HG03354 (cell line): Measurements from ENCODE around the gene VPS13C.
"Not testable (repeated sequence)": the region's sequence is repeated elsewhere in the genome, so short reads cannot be mapped to it uniquely, and the experiment has no call there.

Experiments
- ATAC-seq: cut with Tn5 transposase; IDR thresholded peaks from one replicate; pipeline ENCODE4 v1.9.1; 2021; ENCODE audit warnings: mild to moderate bottlenecking; ENCODE audit not compliant: unreplicated experiment, poor library complexity, severe bottlenecking

VPS13C gene

GRCh38 chr15:62050115-62050514 lies 10.1 kb downstream of the VPS13C start:
- ATAC-seq = no peak

GRCh38 chr15:62048254-62048653 lies 12.0 kb downstream of the VPS13C start:
- ATAC-seq = not testable (repeated sequence)

DNA sequence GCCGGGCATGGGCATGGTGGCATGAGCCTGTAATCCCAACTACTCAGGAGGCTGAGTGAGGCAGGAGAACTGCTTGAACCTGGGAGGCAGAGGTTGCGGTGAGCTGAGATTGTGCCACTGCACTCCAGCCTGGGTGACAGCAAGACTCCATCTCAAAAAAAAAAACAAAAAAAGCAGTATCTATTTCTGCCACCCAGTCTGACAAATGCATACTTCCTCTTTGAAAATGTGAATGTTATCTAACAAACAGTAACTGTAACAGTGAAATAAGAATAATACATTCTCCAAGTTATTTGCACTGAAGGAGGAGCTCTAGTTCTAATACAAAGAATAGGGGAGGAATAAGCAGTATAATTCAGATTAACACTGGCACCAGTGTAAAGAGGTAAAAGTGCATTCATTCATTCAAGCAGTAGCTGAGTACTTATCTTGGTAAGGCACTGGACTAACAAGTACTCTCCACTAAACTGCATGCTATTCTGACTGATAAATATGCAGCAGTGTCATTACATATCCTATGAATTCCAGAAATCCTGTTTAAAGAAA lies 12.9 kb downstream of the VPS13C start:
- ATAC-seq = no peak

GRCh38 chr15:62046078-62046743 lies 14.0 kb downstream of the VPS13C start:
- ATAC-seq = no peak

DNA sequence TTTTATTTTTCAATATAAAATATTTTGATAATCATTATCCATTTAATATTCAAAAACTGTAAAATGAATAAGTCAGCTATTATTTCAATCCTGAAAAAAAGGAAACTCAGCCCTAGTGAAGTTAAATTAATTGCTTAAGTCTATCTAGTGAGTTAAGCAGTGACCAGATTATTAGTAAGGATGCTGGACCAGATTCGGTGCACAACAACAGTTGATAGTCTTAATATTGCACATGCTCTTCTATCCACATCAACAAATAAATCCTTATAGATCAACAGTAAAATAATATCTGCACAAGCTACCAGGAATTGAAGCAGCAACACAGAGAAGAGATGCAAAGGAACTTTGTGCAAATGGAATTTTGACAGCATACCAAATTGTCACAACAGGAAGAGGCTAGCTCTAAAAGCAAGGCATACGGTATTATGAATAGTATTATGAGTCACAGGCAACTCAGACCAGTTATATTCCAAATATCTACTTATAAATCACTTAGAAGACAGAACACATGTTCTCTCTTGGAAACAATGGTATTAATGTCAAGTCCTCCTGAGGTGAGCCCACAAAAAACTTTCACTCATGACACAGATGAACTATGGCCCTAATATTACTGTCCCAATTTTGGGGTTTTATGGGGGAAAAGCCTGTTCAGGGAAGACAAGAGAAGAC lies 24.9 kb downstream of the VPS13C start:
- ATAC-seq = no peak

DNA sequence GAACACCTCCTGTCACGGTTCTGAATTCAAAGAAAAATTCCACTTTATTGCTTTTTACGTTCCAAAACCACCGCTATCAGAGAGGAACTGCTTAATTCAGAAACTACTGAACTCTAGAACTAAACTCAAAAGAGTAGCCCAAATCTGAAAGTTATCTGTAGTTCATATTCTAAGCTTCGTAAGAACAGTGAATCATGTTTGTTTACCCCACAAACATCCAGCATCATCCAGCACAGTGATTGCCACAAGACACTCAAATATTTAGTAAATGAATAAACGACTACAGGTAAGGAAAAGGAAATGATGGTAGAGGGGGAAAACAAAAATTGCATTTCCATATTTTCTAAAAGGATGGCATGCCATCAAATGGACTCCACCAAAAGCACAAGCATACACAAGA lies 32.3 kb downstream of the VPS13C start:
- no peak for ATAC-seq

- peak; percentile 12 for ATAC-seq
Observed at GRCh38 chr15:62027263-62027565, 33.0 kb downstream of the VPS13C start.

DNA sequence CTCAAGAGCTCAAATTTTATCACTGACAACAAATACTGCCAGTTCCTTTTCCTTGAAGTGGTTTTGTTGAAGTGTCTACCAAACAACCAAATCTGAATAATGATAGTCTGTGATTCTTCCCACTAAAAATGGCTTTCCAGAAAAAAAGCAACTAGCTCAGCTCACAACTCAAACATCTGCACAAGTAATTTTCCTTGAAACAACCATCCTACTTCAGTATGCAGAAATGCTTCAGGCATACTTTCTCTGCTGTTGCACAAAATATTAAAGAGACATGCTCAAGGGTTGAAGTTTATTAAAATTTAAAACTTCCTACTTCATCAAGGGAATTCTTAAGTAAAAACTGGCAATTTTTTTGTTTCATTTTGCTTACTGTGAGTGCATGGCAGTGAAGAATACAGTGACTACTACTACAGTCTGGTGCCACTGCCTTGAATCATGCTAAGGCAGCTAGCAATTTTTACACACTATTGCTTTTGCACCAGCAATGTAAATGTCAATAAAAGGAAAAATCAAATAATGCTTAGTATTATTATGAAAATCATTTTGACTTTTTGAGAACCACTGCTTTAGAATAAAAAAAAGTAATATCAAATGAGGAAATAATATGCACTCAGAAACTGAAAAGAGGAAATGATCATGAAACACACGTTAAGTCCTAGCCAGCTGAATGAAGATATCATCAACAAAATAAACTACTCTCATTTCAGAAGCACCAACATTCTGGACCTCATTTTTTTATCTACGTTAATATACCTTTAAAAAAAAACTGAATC lies 33.6 kb downstream of the VPS13C start:
- peak; percentile 62 for ATAC-seq

- ATAC-seq = no peak
Observed at GRCh38 chr15:62021991-62022600, 38.2 kb downstream of the VPS13C start.

- no peak for ATAC-seq
Observed at GRCh38 chr15:62020576-62021160, 39.6 kb downstream of the VPS13C start.

DNA sequence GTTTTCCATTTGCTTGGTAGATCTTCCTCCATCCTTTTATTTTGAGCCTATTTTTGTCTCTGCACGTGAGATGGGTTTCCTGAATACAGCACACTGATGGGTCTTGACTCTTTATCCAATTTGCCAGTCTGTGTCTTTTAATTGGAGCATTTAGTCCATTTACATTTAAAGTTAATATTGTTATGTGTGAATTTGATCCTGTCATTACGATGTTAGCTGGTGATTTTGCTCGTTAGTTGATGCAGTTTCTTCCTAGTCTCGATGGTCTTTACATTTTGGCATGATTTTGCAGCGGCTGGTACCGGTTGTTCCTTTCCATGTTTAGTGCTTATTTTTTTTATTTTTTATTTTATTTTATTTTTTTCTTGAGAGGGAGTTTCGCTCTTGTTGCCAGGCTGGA lies 54.9 kb downstream of the VPS13C start:
- not testable (repeated sequence) for ATAC-seq

GRCh38 chr15:61997786-61998185 lies 62.5 kb downstream of the VPS13C start:
- ATAC-seq = no peak

DNA sequence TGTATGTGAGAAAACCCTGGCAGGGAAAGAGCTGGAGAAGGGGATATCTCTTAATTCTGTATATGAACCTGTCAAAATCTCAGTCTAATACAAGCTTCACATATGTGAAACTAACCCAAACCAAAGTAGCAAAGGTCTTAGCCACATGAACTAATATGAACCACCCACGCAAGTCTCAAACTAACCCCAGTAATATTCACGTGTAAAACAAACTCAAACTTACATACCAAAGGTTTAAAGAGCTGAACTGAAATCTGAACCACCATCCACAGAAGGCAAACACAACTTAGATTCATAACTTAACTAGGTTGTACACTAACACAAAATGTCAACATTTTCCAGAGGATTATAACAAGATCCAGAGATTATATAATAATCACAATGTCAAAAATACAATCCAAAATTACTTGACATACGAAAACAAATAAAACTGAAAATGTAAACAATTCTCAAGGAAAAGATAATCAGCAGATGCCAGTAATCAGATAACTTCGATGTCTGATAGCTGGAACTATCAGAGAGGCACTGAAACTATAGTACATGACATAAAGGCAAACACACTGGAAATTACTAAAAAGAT lies 64.1 kb downstream of the VPS13C start:
- ATAC-seq = no peak

DNA sequence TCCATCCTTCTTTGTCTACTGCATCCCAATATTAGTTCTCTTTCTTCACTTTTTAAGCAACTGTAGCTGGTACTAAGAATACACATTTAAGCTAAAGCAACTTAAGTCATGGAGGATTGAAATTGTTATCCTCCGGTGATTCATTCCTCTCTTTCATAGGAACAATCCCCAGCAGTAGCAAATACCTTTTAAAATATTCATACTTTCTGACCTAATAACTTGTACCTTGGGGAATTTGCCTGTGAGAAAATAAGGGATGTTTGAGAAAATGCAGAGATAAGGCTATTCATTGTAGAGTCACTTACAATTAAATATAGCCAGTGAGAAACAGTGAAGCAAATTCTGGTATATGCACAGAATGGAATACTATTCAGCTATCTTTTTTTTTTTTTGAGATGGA lies 66.0 kb downstream of the VPS13C start:
- no peak for ATAC-seq

GRCh38 chr15:61992518-61992917 lies 67.7 kb downstream of the VPS13C start:
- no peak for ATAC-seq

DNA sequence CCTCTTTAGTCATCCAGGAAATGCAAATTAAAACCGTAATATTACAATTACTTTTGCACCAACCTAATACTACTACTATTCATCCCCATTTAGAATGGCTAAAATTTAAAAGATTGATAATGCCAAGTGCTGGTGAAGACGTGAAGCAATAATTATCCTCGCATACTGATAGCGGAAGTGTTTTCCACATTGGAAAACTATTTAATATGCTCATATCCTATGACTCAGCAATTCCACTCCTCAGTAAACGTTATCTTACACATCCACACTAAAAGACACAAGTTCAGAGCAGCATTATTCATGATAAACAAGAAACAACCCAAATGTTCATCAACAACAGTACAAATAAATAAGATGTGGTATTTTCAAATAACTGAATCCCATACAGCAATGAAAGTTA lies 70.6 kb downstream of the VPS13C start:
- ATAC-seq = no peak

DNA sequence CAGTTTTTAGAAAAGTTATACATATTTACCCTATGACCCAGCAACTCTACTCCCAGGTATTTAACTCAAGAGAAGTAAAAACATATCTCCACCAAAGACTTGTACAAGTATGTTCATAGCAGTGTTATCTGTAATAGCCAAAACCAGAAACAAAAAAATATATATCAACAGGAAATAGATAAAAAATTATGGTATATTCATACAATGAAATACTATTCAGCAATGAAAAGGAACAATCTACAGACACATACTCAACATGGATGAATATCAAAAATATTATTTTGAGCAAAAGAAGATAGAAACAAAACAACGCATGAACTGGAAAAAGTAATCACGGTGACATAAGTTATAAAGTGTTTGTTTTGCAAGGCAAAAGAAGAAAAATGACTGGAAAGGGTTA lies 72.4 kb downstream of the VPS13C start:
- ATAC-seq = no peak

DNA sequence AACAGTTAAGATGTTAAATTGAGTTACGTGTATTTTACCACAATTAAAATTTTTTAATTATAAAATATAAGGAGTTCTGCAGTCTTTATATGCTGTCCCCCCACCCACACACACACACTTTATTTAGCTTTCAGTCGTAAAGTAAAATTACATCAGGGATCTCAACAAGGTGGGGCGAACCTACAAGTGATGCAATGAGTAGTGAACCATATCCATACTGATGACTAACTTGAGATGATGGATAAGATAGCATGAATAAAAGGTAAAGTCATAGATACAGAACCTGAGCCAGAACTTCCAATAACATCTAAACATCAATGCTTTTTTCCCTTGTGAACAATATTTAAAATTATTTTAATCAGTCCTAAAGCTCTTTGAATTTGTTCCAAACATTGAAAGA lies 77.2 kb downstream of the VPS13C start:
- ATAC-seq = no peak

DNA sequence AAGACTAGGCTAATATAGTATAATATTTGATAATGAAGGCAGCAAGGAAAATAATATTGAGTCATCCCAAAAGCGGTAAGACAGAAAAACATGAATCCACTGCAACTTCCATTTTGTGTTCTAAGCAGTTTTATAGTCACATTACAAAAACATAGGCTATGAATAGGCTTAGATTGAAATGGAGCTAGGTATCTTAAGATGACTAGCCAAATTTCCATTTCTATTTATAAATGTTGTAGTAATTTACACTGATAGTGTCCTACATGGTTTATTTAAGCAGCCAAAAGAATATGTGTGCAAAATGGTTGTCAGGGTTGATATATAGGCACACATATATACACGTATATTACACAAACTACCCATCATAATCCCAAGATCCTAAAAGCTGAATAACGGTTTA lies 82.0 kb downstream of the VPS13C start:
- no peak for ATAC-seq

DNA sequence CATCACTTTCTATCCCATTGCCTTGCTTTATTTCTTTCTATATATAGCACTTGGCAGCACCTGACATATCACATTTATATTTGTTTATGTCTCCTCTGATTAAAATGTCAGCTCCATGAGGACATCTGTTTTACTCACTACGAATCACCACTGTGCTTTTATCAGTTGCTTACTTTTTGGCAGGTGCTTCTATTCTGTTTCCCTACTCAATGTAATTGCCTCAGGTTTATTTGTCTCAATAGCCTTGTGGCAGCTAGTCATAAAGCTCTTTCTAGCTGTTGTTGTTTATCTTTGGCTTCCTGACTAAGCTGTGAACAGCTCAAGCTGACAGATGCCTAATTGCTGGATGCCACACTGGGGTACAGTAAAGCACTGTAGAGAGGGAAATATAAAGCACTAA lies 85.5 kb downstream of the VPS13C start:
- no peak for ATAC-seq
